OCI-LY3 (cell line): ENCODE data around the gene HRAS.

ENCODE experiments used
- H2AFZ ChIP-seq: fragments of 200-600, 300-600 bp; shearing (Covaris generic); 2 replicates; pipeline ENCODE4 v1.6.0; 2014; ENCODE audit warnings: antibody characterized with exemption, low read depth, low read length
- H3K27ac ChIP-seq: fragments of 200-600, 300-600 bp; sonication (generic); 2 replicates; pipeline ENCODE4 v1.5.1; 2014; ENCODE audit warnings: mild to moderate bottlenecking, low read length, moderate library complexity, mixed read lengths
- H3K27me3 ChIP-seq: fragments of 200-600, 300-600 bp; sonication (generic); 2 replicates; pipeline ENCODE4 v1.6.1; 2014; ENCODE audit warnings: low read depth, low read length, mixed read lengths
- H3K36me3 ChIP-seq: fragments of 200-600, 300-600 bp; sonication (generic); replicated peaks from 2 replicates; pipeline ENCODE3; 2014; ENCODE audit warnings: low read depth, low read length, mixed read lengths
- H3K4me1 ChIP-seq: fragments of 300-600, 200-600 bp; sonication (generic); 2 replicates; pipeline ENCODE4 v1.6.1; 2014; ENCODE audit warnings: low read length, mixed read lengths
- H3K4me2 ChIP-seq: fragments of 200-600, 300-600 bp; sonication (generic); 2 replicates; pipeline ENCODE4 v1.6.1; 2014; ENCODE audit warnings: low read length, mixed read lengths
- H3K4me3 ChIP-seq: fragments of 300-600, 200-600 bp; sonication (generic); 2 replicates; pipeline ENCODE4 v1.5.1; 2014; ENCODE audit warnings: antibody characterized with exemption, mild to moderate bottlenecking, low read length, moderate library complexity
- H3K79me2 ChIP-seq: fragments of 300-600, 200-600 bp; shearing (Covaris generic); 2 replicates; pipeline ENCODE4 v1.6.1; 2014; ENCODE audit warnings: mild to moderate bottlenecking, low read length, mixed read lengths
- H3K9ac ChIP-seq: fragments of 300-600, 200-600 bp; shearing (Covaris generic); 2 replicates; pipeline ENCODE4 v1.6.0; 2014; ENCODE audit warnings: mild to moderate bottlenecking, low read length, moderate library complexity
- H3K9me3 ChIP-seq: fragments of 200-600, 300-600 bp; shearing (Covaris generic); 2 replicates; pipeline ENCODE4 v1.6.1; 2014; ENCODE audit warnings: low read length, mixed read lengths; ENCODE audit not compliant: insufficient read depth
- H4K20me1 ChIP-seq: fragments of 200-600, 300-600 bp; sonication (generic); 2 replicates; pipeline ENCODE4 v1.6.1; 2016; ENCODE audit warnings: low read length, mixed read lengths; ENCODE audit not compliant: insufficient read depth
- EZH2phosphoT487 ChIP-seq: fragments of 200-600 bp; shearing (Covaris generic); IDR thresholded peaks from 2 replicates; pipeline ENCODE4 v1.6.1; 2018; ENCODE audit warnings: antibody characterized with exemption, mixed run types, low read depth
- TF ChIP-seq, protein P1 (sequence below): fragments of 200-600, 300-600 bp; sonication (generic); IDR thresholded peaks from 2 replicates; pipeline ENCODE4 v1.5.1; 2014; ENCODE audit warnings: antibody characterized with exemption, low read length, low read depth

HRAS gene

DNA sequence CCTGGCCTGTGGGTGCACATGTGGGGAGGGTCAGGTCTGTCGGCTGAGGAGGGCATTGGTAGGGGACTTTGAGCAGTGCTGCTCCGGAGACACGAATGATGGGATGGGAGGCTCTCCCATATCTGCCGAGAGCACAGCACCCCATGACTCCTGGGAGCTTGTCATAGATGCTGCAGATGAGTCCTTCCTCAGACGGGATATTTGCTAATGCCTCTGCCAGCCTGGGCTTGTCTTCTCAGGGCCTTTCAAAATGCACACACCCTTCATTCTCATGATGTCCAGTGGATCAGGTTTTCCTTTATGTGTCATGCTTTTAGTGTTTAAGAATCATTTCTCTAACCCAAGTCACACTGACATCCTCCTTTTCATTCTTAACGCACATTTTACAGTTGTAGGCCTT is 20.2 kb downstream of the HRAS start:
- no peaks in the 10 kb centered on the region for H3K9me3 ChIP-seq
- H3K4me3 ChIP-seq, result no peak overlapping the region
- H3K4me2 ChIP-seq, result no peak overlapping the region
- H3K79me2 ChIP-seq, result no peaks in the 10 kb centered on the region
- TF ChIP-seq EZH2phosphoT487, result no peak
- H3K4me1 ChIP-seq, result no peaks in the 10 kb centered on the region
- no peak overlapping the region for H3K27ac ChIP-seq
- H3K9ac ChIP-seq, result no peak overlapping the region
- H3K36me3 ChIP-seq, result peaks cover 10% of the 10 kb centered on the region
- no peaks in the 10 kb centered on the region for H4K20me1 ChIP-seq
- no peaks in the 10 kb centered on the region for H3K27me3 ChIP-seq
- H2AFZ ChIP-seq, result no peak overlapping the region

DNA sequence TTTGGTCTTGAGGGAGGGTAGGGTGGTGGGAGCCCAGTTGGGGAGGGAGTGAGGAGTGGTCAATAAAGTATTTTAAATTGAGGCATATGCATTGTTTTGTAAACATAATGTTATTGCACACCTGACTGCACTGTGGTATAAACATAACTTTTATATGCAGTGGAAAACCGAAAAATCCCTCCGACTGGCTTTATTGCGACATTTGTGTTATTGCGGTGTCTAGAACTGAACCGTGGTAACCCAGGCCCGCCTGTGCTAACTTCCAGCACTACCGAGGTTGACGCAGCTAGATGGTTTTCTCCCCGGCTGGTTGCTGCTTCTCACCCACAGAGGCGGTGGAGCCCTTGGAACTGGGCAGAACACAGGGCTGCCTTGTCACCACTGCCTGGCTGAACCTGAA is 20.8 kb downstream of the HRAS start:
- Histone ChIP-seq H3K4me3 (no peak overlapping the region), H3K9ac (no peak overlapping the region), H3K27ac (no peak overlapping the region), H3K36me3 (peaks cover 13% of the 10 kb centered on the region), H3K9me3 (no peaks in the 10 kb centered on the region), H2AFZ (no peak overlapping the region), H3K27me3 (no peaks in the 10 kb centered on the region), H4K20me1 (no peaks in the 10 kb centered on the region), H3K4me2 (no peak overlapping the region), H3K4me1 (no peaks in the 10 kb centered on the region), H3K79me2 (no peaks in the 10 kb centered on the region)
- TF ChIP-seq EZH2phosphoT487, result no peak
- TF ChIP-seq, protein P1, sequence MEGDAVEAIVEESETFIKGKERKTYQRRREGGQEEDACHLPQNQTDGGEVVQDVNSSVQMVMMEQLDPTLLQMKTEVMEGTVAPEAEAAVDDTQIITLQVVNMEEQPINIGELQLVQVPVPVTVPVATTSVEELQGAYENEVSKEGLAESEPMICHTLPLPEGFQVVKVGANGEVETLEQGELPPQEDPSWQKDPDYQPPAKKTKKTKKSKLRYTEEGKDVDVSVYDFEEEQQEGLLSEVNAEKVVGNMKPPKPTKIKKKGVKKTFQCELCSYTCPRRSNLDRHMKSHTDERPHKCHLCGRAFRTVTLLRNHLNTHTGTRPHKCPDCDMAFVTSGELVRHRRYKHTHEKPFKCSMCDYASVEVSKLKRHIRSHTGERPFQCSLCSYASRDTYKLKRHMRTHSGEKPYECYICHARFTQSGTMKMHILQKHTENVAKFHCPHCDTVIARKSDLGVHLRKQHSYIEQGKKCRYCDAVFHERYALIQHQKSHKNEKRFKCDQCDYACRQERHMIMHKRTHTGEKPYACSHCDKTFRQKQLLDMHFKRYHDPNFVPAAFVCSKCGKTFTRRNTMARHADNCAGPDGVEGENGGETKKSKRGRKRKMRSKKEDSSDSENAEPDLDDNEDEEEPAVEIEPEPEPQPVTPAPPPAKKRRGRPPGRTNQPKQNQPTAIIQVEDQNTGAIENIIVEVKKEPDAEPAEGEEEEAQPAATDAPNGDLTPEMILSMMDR, result no peak

DNA sequence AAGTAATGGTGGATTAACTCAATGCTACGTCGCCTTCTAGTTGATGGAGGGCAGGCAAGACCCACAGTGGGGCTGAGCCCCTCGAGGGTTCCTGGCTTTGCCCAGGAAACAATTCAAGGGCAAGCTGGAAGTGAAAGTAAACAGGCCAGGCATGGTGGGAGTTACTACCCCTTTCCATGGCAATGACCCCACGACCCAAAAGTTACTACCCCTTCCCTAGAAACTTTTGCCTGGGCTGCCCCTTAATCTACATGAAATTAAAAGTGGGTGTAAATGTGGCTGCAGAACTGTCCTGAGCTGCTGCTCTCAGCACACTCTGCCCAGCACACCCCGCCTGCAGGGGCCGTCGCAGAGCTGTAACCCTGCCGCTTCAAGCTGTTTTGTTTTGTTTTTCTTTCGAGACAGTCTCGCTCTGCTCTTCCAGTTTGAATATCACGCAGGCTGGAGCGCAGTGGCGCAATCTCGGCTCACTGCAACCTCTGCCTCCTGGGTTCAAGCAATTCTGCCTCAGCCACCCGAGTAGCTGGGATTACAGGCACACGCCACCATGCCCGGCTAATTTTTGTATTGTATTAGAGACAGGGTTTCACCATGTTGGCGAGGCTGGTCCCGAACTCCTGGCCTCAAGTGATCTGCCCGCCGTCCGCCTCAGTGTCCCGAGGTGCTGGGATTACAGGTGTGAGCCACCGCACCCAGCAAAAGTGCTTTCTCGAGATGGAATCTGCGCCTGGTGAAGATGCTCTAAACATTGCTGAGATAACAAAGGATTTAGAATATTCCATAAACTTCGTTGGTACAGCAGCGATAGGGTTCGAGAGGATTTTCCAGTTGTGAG is 22.4 kb downstream of the HRAS start:
- Histone ChIP-seq H3K4me2 (no peak overlapping the region), H3K36me3 (peaks cover 16% of the 10 kb centered on the region), H3K4me1 (no peaks in the 10 kb centered on the region), H4K20me1 (no peaks in the 10 kb centered on the region), H3K9me3 (no peaks in the 10 kb centered on the region), H3K27ac (no peak overlapping the region), H3K9ac (no peak overlapping the region), H3K27me3 (no peaks in the 10 kb centered on the region), H2AFZ (no peak overlapping the region), H3K4me3 (no peak overlapping the region), H3K79me2 (0 out of 2 replicates have a peak, but pooled peaks cover 2% of the 10 kb centered on the region)
- TF ChIP-seq, protein P1, result no peak
- no peak for TF ChIP-seq EZH2phosphoT487

DNA sequence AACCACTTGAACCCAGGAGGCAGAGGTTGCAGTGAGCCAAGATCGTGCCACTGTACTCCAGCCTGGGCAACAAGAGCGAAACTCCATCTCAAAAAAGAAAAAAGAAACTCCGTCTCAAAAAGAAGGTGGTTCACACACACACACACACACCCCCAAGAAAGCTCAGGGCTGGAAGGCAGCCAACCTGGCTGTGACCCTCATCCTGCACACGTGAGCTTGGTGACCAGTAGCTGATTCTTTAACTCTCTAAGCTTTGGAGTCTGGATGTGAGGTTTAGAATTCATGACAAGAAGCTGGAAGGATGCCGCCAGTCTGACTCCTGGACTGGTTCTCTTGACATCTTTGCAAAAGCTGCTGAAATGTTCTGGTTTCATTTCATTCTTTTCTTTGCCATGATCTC is 26.4 kb downstream of the HRAS start:
- peaks cover 22% of the 10 kb centered on the region for H3K4me1 ChIP-seq
- H3K4me2 ChIP-seq, result no peak overlapping the region
- no peak overlapping the region for H3K27ac ChIP-seq
- no peak overlapping the region for H3K4me3 ChIP-seq
- H3K79me2 ChIP-seq, result peaks cover 35% of the 10 kb centered on the region
- H4K20me1 ChIP-seq, result no peaks in the 10 kb centered on the region
- H3K9ac ChIP-seq, result no peak overlapping the region
- no peak overlapping the region for H2AFZ ChIP-seq
- H3K36me3 ChIP-seq, result peaks cover 19% of the 10 kb centered on the region
- no peak for TF ChIP-seq EZH2phosphoT487
- TF ChIP-seq, protein P1, result no peak
- no peaks in the 10 kb centered on the region for H3K27me3 ChIP-seq
- H3K9me3 ChIP-seq, result no peaks in the 10 kb centered on the region
